GM10266 (cell line): ENCODE measurements around the gene TMEM128.
"Not testable (repeated sequence)": the region's sequence is repeated elsewhere in the genome, so short reads cannot be mapped to it uniquely, and the experiment has no call there.

ENCODE experiments used
- DNase-seq: peaks from one replicate; pipeline ENCODE4 v3.0.0; 2012; ENCODE audit errors: extremely low spot score
- CTCF ChIP-seq: IDR thresholded peaks from 2 replicates; pipeline ENCODE4 v1.5.1; 2012; ENCODE audit warnings: mild to moderate bottlenecking, low read depth; ENCODE audit not compliant: control insufficient read depth, insufficient read depth; ENCODE audit errors: missing control alignments

Gene TMEM128

GRCh38 chr4:4216648-4217047 lies 31.4 kb downstream of the TMEM128 start:
- no peak for TF ChIP-seq CTCF
- no peak for DNase-seq

- DNase-seq, result not testable (repeated sequence)
Observed at GRCh38 chr4:4213674-4214073, 34.3 kb downstream of the TMEM128 start.

DNA sequence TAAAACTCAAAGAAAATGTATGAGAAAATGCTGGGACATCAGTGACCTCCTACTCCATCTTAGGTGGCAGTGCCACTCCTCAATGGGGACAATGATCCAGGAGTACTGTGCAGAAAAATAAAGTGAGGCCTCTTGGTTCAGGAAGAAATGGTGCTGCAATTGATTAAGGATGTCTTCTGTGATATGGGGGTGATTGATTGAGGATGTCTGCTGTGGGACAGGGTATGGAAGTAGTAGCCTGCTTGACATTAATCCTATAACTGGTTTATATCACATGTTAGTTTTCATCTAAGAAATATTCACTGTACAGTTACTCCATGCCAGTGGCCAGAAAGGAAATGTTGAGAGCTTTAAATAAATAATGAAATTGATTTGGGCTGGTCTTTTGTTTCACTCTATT lies 41.8 kb downstream of the TMEM128 start:
- DNase-seq, result no peak
- no peak for TF ChIP-seq CTCF

GRCh38 chr4:4204401-4204745 lies 43.6 kb downstream of the TMEM128 start:
- TF ChIP-seq CTCF, result no peak
- no peak for DNase-seq

DNA sequence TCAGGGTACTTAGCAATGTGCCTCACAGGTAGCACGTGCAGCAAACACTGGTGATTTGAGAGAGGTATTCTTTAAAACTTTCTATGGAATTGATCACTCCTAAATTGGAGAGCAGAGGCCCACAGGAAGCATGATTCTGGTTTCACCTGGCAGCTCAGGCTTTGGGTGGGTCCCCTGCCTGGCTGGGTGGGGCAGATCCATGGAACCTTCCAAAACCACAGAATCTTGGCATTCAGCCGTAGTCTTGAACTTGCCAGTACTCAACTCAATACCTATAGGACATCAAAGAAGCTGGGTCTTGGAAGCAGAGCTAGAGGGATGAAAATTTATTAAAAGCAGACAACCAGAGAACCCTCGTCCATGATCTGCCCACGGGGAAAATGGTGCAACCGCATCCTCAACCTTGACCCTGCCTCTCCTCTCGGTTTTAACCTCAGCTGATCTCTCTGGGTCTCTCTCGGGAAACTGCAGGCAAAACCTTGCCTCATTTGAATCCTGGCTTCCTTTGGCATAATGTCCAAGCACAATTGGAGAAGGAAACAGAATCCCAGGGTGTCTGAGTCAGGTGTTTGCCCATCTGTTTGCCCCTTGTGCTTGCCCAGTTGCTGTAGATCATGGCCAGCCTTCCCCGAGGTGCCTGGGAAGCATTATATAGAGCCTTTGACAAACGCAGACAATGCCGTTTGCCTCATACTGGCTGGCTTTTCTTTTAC lies 44.2 kb downstream of the TMEM128 start:
- no peak for DNase-seq
- no peak for TF ChIP-seq CTCF

DNA sequence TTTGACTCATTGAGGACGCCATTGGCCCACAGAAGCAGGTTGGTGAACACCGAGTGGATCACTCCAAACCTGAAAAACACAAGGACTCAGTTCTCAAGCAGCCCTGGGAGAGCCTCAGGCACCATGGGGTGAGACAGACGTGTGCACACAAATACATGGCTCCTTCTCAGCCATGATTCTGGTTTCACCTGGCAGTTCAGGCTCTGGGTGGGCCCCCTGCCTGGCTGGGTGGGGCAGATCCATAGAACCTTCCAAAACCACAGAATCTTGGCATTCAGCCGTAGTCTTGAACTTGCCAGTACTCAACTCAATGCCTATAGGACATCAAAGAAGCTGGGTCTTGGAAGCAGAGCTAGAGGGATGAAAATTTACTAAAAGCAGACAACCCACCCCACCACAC lies 45.5 kb downstream of the TMEM128 start:
- no peak for DNase-seq
- TF ChIP-seq CTCF, result no peak

DNA sequence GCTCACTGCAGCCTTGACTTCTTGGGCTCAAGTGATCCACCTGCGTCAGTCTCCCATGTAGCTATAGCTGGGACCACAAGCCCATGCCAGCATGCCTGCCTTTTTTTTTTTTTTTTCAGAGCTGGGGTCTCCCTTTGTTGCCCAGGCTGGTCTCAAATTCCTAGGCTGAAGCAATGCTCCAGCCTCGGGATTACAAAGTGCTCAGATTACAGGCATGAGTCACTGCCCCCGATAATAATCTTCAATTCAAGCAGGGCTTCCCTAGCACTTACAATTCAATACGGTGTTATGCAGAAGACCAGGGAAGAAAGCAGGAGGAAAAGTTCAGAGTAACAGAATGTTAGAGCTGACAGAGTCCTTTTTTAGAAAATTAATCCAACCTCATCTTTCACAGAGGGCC lies 47.4 kb downstream of the TMEM128 start:
- DNase-seq, result no peak
- TF ChIP-seq CTCF, result no peak

- TF ChIP-seq CTCF, result no peak
- DNase-seq, result no peak
Observed at GRCh38 chr4:4195354-4195753, 52.7 kb downstream of the TMEM128 start.

- DNase-seq, result not testable (repeated sequence)
Observed at GRCh38 chr4:4188557-4188956, 59.5 kb downstream of the TMEM128 start.
